ENCODE results near the gene PLEKHA7. TPM values are rescaled to one million over a fixed set of nuclear protein-coding genes. Genes with fewer than 3 reads are reported as not detected.
"Not testable (repeated sequence)": the region's sequence is repeated elsewhere in the genome, so short reads cannot be mapped to it uniquely, and the experiment has no call there.

Gene PLEKHA7
- polyA plus RNA-seq, 4 donors: 42.2 to 54.4 (median 48.1) TPM

GRCh38 chr11:16893456-16894066, 120.7 kb downstream of the PLEKHA7 start:
- DNase-seq (ENCODE audit: low read depth in 4 of 4, low spot score in 3 of 4): no peak

DNA sequence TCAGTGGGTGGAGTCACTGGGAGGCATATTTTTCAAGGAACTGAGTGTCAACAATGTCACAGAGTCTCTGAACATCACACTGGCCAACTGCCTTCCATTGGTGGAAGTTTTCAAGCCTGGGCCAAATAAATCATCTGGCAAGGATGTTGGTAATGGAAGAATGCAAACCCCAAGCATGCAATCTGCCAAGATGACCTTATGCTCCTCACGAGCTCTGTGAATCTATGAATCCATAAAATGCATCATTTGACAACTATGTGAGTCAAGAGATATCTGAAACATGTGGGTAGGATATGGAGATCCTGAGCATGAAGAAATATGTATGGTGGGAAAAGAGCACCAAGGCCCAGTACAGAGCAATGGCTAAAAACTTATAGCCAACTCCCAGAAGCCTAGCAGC, 122.2 kb downstream of the PLEKHA7 start:
- no peak for DNase-seq (ENCODE audit: low read depth in 4 of 4, low spot score in 3 of 4)

GRCh38 chr11:16891165-16891564, 123.0 kb downstream of the PLEKHA7 start:
- DNase-seq (ENCODE audit: low read depth in 4 of 4, low spot score in 3 of 4): no peak

DNA sequence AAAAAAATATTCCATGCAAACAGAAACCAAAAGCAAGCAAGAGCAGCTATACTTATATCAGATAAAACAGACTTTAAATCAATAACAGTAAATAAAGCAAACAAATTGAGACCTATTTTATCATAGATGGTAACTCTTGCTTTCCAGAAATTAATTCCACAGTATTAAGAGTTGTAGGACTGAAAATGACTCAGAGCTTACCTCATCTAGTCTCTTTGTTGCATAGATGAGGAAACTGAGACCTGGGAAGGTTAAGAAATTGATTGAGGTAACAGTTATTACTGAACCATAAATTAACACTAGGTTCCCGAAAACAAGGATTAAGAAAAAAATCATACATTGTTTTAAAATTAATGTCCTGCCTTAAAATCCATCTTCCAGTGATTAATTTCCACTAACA, 123.8 kb downstream of the PLEKHA7 start:
- DNase-seq (ENCODE audit: low read depth in 4 of 4, low spot score in 3 of 4): no peak

DNA sequence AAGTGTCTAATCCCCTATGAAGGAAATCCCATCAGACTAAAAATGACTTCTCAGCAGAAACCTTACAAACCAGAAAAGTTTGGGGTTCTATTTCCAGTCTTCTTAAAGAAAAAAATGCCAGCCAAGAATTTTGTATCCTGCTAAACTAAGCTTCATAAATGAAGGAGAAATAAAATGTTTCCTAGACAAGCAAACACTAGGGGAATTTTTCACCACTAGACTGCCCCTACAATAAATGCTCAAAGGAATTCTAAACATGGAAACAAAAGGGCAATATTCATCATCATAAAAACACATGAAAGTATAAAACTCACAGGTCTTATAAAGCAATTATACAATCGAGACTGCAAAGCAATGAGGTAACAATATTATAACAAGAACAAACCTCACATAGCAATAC, 124.3 kb downstream of the PLEKHA7 start:
- DNase-seq (ENCODE audit: low read depth in 4 of 4, low spot score in 3 of 4): no peak

GRCh38 chr11:16889010-16889409, 125.2 kb downstream of the PLEKHA7 start:
- not testable (repeated sequence) for DNase-seq (ENCODE audit: low read depth in 4 of 4, low spot score in 3 of 4)

DNA sequence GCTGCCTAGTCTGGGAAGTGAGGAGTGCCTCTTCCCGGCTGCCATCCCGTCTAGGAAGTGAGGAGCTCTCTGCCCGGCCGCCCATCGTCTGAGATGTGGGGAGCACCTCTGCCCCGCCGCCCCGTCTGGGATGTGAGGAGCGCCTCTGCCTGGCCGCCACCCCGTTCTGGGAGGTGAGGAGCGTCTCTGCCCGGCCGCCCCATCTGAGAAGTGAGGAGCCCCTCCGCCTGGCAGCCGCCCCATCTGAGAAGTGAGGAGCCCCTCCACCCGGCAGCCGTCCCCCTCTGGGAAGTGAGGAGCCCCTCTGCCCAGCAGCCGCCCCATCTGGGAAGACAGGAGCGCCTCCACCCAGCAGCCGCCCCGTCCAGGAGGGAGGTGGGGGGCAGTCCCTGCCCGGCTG, 126.3 kb downstream of the PLEKHA7 start:
- DNase-seq (ENCODE audit: low read depth in 4 of 4, low spot score in 3 of 4): not testable (repeated sequence)

DNA sequence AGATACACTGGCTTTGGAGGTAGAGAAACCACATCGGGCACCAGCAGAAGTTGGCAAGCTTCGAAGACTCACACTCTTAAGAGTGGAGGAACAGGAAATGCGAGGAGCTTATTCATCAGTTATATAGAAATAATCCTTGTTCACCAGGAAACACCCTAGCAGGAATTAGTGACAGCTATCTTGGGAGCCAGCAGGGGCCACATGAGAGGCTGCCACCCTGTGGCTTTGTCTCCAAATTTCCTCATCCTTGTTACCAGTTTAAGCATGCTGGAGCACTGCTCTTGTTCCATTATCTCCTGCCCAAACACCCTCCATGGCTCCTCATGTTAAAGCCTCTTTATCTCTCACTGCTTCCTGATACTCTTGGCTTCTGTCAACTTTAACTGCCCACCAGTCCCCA, 131.0 kb downstream of the PLEKHA7 start:
- DNase-seq (ENCODE audit: low read depth in 4 of 4, low spot score in 3 of 4): no peak

DNA sequence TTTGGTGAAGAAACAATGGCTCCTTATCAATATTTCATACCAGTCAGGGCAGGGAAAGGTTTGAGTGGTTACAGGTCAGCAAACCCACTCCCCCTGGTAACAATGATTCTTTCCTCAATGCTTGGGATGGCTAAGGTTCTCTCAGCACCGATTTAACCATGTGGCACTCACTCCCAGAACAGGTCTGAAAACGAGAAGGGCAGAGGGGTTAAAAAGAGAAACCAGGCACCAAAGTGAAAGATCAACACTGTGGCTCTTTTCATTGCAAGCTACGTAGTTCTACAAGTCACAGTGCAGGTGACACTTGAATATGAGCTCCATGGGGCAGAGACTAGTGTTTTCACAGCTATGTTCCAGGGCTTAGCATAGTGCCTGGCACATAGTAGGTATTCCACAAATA, 132.4 kb downstream of the PLEKHA7 start:
- DNase-seq (ENCODE audit: low read depth in 4 of 4, low spot score in 3 of 4): no peak

GRCh38 chr11:16881074-16881709, 133.0 kb downstream of the PLEKHA7 start:
- DNase-seq (ENCODE audit: low read depth in 4 of 4, low spot score in 3 of 4): no peak

DNA sequence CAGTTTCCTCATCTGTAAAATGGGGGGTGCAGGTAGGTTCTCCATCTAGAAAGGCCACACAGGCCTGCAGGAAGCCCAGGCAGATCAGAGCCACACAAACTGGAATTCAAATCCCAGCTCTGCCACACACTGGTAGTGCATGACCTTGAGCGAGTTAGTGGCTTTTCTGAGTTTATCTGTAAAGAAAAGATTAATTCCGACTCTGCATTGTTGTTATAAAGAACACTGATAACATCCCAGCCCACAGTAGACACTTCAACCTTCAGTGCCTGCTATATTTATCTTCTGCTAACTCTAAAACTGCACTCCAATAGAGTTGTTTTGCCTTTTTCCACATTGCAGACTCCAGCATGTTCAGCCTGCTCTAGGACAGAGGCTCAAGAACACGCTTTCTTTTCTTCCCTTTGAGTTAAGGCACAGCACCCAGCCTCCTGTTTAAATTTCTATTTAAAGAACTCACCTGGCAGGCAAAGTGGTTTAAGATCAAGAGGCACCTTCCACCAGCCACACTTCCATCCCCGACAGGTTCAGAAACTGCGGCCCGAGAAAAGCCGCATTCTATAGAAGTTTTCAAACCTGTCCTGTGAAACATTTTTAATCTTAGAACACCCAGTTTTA, 133.9 kb downstream of the PLEKHA7 start:
- DNase-seq (ENCODE audit: low read depth in 4 of 4, low spot score in 3 of 4): no peak

- no peak for DNase-seq (ENCODE audit: low read depth in 4 of 4, low spot score in 3 of 4)
Observed at GRCh38 chr11:16879690-16880089, 134.5 kb downstream of the PLEKHA7 start.

- DNase-seq (ENCODE audit: low read depth in 4 of 4, low spot score in 3 of 4): no peak
Observed at GRCh38 chr11:16876837-16877236, 137.4 kb downstream of the PLEKHA7 start.

DNA sequence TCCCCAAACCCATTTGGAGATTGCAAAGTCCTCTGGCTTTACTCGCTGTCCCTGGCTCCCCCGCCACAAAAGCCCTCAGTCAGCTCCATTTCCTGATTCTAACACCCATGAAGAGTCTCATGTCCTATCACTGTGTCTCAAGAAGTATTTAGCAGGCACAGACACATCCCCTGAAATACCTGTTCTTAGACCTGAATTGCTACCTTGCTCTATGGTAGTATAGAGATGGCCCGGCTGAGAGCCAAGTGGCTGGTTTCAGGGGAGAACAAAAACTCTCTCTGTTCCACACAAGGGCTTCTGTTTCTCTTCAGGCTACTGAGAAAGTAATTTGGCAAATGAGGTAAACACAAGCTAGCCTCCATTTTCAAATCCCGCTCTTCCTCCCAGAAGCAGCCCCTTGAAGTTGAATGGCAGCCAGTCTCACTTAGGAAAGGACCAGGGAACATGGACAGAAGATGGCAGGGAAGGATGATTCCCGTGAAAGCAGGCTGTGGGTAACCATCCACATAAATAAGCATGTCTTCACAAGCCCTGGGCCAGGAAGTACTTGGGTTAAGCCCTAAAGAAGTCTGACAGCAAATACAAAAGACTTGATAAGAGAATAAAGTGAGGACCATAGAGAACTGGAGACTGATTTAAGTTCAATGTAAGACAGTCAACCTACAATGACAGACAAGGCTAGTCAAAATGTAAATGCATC, 138.0 kb downstream of the PLEKHA7 start:
- no peak for DNase-seq (ENCODE audit: low read depth in 4 of 4, low spot score in 3 of 4)

GRCh38 chr11:16874275-16874975, 139.8 kb downstream of the PLEKHA7 start:
- DNase-seq (ENCODE audit: low read depth in 4 of 4, low spot score in 3 of 4): no peak

DNA sequence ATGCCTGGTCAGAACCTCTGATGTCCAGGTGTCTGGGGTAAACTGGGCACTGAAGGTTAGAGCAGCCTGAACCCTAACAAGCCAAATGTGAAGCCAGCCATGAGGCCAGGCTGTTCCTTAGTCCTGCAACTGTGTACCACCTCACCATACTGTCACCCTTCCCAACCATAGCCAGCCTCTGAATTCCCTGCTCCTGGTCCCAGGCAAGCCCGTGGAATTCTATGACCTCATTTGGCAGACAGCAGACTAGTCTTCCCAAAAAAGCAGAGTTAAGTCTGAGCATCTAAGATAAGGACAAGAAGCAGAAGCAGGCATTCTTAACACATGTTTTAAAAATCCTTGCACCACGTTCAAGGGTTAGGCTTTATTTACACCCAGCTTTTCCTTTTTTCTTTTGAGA, 140.9 kb downstream of the PLEKHA7 start:
- no peak for DNase-seq (ENCODE audit: low read depth in 4 of 4, low spot score in 3 of 4)

DNA sequence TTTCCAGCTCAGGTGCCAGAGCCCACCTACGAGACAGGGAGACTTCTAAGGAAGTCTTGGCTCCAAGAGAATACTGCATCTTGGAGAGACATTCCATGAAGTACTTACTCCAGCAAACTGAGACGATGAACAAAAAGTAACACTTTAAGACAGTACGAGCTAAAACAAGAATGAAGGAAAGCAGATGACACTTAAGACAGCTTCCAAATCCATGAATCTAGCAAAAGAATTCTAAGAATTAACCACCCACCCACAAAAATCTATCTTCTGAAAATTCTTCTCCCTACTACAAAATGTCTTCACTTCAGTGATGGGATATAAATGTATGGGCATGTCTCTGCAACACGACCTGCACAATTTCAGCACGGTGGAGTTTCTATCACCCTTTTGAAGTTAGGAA, 142.8 kb downstream of the PLEKHA7 start:
- DNase-seq (ENCODE audit: low read depth in 4 of 4, low spot score in 3 of 4): no peak

DNA sequence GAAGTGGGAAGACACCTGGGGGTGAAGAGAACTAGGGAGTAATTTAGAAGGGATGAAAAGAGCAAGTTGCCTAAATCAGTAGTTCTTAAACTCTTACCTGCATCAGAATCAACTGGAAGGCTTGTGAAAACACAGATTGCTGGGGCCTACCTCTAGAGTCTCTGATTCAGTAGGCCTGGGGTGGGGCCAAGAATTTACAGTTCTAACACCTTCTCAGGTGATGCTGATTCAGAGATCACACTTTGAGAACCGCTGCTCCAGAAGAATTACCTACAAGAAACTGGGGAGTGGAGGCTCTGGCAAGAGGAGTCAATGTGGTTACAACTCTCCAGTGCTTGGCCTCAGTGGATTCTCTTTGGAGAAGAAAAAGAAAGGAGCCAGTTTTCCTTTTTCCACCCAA, 147.1 kb downstream of the PLEKHA7 start:
- DNase-seq (ENCODE audit: low read depth in 4 of 4, low spot score in 3 of 4): no peak

GRCh38 chr11:16864428-16864827, 149.8 kb downstream of the PLEKHA7 start:
- not testable (repeated sequence) for DNase-seq (ENCODE audit: low read depth in 4 of 4, low spot score in 3 of 4)

- DNase-seq (ENCODE audit: low read depth in 4 of 4, low spot score in 3 of 4): no peak
Observed at GRCh38 chr11:16863389-16863788, 150.8 kb downstream of the PLEKHA7 start.

- no peak for DNase-seq (ENCODE audit: low read depth in 4 of 4, low spot score in 3 of 4)
Observed at GRCh38 chr11:16862726-16863125, 151.5 kb downstream of the PLEKHA7 start.

All from right renal pelvis (tissue), 4 donors.